Suppressor macrophage (primary cell): Measurements from ENCODE around the gene PRUNE2.
"Not testable (repeated sequence)": the region's sequence is repeated elsewhere in the genome, so short reads cannot be mapped to it uniquely, and the experiment has no call there.

Source experiments
- DNase-seq, 4 experiments: peaks; one replicate each; pipeline ENCODE4 v3.0.0-alpha.2; 2020 to 2022
- total RNA-seq, 17 experiments: gene quantifications; one replicate each; lab custom pipeline; 2026; ENCODE audit warnings: mixed read lengths in 6 of 17, inconsistent platforms in 3 of 17; lab: John Stamatoyannopoulos, UW

The PRUNE2 gene
- total RNA-seq = 0.67 to 7.0 (median 2.7) reads per million in 17 experiments

GRCh38 chr9:76905791-76906646, at the start of gene PRUNE2:
Gene PRUNE2, minus strand, starts transcription at chr9:76906114. Its CDS starts 151 bp downstream, at chr9:76905963.
- peak in 3 of 4 experiments; percentile 2 to 9 (median 4) for DNase-seq

DNA sequence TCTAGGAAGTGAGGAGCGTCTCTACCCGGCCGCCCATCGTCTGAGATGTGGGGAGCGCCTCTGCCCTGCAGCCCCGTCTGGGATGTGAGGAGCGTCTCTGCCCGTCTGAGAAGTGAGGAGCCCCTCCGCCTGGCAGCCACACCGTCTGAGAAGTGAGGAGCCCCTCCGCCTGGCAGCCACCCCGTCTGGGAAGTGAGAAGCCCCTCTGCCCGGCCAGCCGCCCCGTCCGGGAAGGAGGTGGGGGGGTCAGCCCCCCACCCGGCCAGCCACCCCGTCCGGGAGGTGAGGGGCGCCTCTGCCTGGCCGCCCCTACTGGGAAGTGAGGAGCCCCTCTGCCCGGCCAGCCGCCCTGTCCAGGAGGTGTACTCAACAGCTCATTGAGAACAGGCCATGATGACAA, 49.5 kb upstream of the PRUNE2 start:
- not testable (repeated sequence) for DNase-seq

- DNase-seq = no peak
These were observed 44.0 kb upstream of the PRUNE2 start for GRCh38 chr9:76949865-76950264.

DNA sequence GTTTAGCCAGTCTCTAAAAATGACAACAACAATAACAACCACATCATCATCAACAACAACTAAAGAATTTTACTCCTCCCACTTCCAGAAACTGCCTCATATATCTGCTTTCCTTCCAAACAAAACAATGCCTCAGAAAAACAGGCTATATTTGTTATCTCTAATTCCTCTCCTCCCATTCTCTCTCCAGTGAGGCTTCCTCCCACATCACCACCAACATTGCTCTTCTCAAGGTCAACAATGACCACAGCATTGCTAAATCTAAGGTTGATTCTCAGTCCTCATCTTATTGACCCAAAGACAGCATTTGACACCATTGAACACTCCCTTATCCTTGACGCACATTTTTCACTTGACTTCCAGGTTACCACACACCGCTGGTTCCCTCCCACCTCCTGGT, 38.1 kb upstream of the PRUNE2 start:
- DNase-seq = no peak

- DNase-seq = no peak
These were observed 37.1 kb upstream of the PRUNE2 start for GRCh38 chr9:76943054-76943453.

GRCh38 chr9:76932757-76933156, 26.8 kb upstream of the PRUNE2 start:
- DNase-seq = no peak

DNA sequence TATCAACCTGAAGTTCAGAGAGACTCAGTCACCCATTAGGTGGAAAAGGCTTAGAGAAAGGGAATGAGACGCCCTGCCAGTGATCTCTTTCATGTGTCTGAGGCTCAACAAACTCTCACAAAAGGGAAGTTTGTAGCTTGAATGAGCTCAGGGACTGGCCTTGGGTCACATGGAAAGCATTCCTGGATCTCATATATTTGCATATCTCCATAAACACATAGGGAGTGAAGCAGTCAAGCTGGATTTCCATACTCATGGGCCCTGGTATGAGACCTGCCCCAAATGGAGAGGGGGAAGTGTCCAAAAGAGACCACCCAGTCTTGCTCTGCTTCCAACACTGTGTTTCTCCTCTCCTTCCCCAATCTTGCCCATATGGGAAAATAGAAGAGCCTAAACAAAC, 26.4 kb upstream of the PRUNE2 start:
- no peak for DNase-seq

GRCh38 chr9:76927540-76928240, 21.8 kb upstream of the PRUNE2 start:
- DNase-seq = no peak

DNA sequence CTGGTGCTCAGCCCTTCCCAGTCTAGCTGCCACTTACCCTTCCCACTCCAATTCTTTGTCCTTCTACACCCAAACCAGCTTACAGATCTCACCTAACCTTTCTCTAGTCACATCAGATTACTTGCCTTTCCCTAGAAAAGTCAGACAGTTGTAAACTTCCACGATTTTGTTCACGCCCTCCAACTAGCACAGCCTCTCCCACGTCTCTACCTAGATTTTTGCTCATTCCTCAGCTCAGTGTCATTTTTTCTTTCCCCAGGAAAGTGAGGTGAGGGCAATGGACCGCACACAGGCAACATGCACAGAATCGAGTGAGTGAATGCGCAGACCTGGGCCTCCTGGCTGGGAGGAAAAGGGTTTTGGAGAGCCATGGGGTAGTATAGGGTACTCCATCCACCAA, 20.9 kb upstream of the PRUNE2 start:
- no peak for DNase-seq

- no peak for DNase-seq
These were observed 20.4 kb upstream of the PRUNE2 start for GRCh38 chr9:76926324-76926741.

- no peak for DNase-seq
These were observed 15.3 kb upstream of the PRUNE2 start for GRCh38 chr9:76921165-76921564.

DNA sequence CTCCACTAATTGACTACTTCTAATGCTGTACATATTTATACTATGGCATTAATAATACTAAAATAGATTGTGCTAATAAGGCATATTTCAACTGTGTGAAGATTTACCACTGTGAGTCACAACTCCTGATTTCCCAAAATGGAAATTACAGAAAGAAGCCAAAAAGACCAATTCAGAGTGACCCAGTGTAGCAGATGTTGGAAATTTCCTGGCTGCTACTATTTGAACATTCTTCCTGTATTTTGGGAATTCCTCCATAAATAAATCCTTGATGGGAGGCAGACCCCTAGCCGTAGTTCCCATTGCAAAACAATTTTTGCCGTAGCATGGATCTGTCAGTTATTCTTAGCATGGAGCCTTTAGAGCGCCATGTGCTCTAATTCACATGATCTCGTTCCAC, 11.4 kb upstream of the PRUNE2 start:
- no peak for DNase-seq

GRCh38 chr9:76916231-76916630, 10.3 kb upstream of the PRUNE2 start:
- DNase-seq = no peak

DNA sequence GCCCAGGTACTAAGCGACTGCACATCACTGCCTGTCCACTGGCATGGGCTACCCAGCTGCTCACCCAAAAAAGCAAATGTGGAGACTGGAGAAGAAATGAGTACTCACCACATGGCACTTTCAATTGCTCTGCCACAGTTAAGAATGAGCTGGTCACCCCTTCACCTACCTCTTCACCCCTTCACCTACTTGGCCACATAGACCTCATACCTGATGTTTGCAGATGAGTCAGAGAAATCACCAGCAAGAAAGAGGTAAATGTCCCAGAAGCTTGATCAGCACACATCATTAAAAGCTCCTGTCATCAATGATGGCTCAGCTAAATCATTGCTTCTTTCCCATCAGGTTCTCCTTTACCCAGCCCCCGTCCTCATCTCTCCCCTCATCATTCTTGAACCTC, 7.6 kb upstream of the PRUNE2 start:
- DNase-seq = no peak

GRCh38 chr9:76912636-76913275, 6.8 kb upstream of the PRUNE2 start:
- DNase-seq = peak in 2 of 4 experiments; percentile 12 to 14

DNA sequence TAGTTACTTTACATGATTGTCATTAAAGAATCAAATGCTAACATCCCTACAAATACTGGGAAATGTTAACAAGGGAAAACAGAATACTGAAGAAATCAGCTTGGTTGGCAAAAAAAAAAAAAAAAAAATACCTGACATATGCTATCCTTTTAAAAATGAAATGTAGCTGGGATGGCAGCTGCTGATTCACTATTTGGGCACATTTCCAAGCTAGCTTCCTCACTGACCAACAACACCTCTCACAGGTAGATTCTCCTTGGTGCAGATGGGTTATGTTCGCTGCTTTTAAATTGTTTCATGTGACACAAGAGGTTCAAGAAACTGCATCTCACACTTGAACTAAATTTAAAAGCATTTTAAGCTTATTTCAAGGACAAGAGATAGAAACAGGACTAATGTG, 6.1 kb upstream of the PRUNE2 start:
- no peak for DNase-seq

DNA sequence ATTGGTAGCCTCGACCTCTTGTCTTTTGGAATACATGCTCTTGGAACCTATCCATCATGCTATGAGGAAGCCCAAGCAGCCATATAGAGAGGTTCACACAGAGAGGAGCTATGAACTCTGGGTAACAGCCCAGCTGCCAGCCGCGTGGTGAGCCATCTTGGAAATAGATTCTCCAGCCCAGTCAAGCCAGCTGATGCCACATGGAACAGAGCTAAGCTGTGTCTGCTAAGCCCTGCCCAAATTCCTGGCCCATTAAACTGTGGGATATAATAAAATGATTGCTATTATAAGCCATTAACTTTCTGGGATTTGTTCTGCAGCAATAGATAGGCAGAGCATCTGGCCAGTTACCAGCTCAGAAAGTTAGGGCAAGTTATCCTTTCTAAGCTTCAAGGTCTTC, 4.9 kb upstream of the PRUNE2 start:
- DNase-seq = no peak

DNA sequence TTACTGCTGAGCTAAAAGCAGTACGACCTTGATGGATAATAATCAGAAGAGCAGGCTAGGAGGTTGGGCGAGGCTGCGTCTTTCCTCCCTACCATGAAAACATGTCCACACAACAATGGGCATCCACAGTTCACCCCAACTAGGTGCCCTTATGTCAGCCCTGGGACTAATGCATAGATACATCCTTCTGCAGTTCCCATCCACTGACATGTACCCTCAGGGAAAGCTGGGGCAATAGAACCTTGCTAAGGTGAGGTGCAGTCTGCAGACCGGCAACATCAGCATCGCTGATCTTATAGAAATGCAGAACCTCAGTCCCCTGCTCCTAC, 697 bp upstream of the PRUNE2 start:
- no peak for DNase-seq

DNA sequence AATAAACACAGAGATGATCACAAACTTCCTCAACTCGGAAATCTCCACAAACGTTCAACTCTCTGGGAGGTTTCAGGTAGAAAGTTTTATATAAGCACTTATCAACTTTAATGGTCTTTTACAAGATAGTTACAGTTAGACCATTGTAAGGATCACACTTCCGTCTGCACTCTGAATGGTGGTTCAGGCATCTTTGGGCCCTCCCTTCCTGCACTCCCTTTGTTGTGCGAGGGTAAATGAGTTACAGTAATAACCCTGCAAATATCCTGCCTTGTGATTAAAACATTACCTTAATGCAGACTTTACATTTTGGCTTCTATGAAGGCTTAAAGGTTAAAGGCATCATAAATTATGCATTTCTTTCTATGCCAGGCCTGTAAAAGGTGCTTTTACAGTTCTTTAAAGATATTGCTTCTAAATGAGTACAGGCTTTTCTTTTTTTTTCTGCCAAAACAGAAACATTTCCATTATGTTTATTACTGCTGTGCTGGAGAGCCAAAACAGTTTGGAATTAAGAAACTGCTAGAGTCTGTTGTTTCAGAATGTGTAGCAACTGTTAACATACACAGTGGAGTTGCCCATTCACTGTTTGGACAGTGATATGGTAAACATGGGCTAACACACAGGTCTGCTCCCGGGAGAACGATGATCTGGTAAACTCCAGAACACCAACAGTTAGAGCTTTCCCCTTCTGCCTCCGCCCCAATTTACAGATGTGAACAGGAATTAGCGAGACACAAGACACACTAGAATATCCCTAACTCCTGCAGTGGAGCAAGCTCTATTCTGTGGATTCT, 1.1 kb downstream of the PRUNE2 start:
- no peak for DNase-seq

DNA sequence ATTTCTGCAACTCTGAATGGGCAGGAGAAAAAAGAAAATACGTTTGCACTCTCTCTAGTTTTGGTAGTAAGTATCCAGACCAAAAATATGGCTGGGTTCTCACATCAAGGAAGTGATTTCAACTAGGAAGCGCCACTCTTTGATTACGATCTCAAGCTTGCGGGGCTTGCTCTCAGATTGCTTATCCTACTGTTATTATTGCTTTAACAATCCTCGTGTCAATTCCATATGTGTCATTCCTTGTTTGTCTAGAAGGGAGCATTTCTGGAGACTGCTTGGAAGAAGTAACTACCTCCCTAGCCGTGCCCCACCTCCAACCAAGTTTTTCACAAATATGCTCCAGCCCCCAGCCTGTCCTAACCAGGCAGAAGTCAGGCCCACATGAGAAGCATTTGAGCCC, 3.5 kb downstream of the PRUNE2 start:
- no peak for DNase-seq

DNA sequence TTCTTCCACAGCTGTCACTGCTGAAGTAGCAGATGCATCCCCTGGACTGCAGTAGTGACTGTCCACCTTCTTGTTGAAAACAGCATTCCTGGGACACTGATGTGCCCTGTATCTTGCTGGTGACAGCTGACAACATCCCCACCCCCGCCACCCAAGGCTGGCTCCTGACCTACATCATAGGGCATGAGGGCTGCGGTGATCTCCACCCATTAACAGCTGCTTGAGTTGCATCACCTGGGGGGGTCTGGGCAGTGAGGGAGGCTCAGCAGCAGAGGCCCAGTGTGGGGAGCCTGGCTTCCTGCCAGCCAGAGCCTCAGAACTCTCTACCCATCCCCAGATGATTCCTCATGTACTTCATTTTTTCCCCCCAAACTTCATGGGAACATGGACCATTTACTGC, 4.1 kb downstream of the PRUNE2 start:
- no peak for DNase-seq

DNA sequence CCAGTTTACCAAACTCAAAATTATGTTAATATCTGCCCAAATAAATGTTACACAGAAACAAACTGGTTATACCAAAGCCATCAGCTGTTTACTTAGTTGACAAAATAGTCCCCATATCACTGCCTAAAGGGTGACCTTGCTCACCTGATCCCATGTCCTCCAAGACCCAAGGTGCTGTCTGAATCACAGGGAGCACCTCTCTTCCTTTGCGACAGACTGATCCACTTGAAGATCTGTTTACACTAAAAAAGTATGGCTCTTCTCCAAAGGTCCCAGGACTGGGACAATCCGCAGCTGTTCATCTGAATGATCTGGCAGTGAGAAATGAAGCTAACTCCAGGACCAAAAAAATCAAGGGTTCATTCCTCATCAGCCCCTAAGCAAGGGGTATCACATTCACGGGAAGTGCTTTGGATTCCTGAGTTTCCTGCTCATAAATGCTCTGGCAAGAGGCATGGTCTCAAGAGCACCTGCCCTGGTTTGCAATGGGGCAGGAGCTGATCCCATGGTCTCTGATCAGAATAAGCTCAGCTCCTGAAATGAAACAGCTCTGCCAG, 5.0 kb downstream of the PRUNE2 start:
- DNase-seq = no peak
